Measurements from ENCODE around the gene SLC7A8. TPM values are rescaled to one million over a fixed set of nuclear protein-coding genes. Genes with fewer than 3 reads are reported as not detected.

SLC7A8 gene
- polyA plus RNA-seq, 1 donor = 5.6 TPM

GRCh38 chr14:23129759-23130316 lies 53.6 kb downstream of the SLC7A8 start:
- no peak for DNase-seq

DNA sequence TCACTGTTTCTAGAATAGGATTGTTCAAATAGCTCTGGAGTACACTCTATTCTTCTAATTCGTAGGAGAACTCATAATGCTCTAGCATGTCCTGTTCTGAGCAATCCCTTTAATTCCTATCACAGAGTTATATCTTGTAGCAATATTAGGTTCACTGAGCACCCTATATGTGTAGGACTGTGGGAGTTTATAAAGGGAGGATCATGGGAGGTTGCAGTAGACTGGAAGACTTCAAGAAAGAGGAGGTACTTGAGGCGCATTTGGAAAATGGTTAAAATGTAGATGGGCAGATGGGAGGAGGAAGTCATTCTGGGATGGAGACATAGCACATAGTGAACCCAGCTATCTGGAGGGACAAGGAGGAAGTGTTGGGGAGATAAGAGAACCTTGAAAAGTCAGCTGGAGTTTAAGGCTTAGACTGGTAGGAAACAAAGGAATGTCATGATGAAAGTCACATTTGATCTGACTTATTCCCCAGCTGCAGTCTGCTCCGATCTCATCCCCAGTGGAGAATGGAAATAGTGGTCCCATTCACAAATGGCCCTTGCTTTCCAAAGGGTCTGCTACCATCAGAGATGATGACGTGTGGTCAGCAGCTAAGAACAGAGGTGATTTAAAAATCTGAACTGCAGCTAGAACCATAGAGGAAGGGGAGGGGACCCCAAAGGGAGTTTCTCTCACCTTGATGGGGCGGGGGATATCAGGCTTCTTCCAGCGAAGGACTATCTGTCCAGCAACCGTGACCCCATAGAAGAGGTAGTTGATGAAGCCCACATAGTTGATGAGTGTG lies 54.3 kb downstream of the SLC7A8 start:
- no peak for DNase-seq

GRCh38 chr14:23127861-23128260 lies 55.6 kb downstream of the SLC7A8 start:
- no peak for DNase-seq

GRCh38 chr14:23126548-23127278 lies 56.7 kb downstream of the SLC7A8 start:
- DNase-seq = no peak

- no peak for DNase-seq
Measured at GRCh38 chr14:23125933-23126524, 57.4 kb downstream of the SLC7A8 start.

- DNase-seq = no peak
Measured at GRCh38 chr14:23125011-23125410, 58.4 kb downstream of the SLC7A8 start.

DNA sequence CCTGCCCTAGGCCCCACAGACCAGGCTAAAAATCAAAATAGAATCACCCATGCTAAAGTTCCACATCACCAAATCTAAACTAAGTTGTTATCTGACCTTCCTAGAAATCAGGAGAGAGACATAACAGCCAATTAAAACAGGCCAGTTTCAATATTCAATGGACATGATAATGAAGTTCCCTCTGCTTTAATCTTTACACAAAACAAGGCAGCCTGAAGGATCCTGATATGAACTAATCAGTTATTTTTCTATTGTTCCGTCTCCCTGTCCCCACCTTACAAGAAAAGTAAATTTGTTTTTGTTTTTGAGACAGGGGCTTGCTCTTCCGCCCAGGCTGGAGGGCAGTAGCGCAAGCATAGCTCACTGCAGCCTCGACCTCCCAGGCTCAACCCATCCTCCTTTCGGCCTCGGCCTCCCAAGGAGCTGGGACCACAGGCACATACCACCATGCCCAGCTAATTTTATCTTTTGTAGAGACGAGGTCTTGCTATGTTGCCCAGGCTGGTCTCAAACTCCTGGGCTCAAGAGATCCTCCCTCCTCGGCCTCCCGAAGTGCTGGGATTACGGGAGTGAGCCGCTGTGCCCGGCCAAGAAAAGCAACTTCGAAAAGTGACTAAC lies 59.0 kb downstream of the SLC7A8 start:
- no peak for DNase-seq

DNA sequence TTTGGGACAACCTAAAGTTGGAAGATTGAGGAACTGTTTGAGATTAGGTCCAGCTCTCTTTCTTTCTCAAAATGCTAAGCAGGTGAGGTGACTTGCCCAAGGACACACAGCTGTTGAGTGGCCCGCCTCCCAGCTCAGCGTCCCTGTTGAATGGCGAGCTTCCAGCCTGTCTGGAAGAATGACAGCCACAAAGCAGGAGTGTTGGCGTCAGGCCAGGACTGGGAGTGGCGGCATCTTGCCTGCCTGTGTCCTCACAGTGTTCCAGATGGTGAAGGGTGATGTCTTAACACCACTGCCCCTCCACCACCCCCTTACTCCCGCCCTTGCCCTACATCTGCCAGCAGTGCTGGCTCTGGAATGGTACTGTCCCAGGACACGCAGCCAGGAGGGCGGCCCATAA lies 60.0 kb downstream of the SLC7A8 start:
- no peak for DNase-seq

GRCh38 chr14:23122086-23122485 lies 61.4 kb downstream of the SLC7A8 start:
- DNase-seq = no peak

- DNase-seq = peak; percentile 26
Measured at GRCh38 chr14:23121361-23121771, 62.1 kb downstream of the SLC7A8 start.

DNA sequence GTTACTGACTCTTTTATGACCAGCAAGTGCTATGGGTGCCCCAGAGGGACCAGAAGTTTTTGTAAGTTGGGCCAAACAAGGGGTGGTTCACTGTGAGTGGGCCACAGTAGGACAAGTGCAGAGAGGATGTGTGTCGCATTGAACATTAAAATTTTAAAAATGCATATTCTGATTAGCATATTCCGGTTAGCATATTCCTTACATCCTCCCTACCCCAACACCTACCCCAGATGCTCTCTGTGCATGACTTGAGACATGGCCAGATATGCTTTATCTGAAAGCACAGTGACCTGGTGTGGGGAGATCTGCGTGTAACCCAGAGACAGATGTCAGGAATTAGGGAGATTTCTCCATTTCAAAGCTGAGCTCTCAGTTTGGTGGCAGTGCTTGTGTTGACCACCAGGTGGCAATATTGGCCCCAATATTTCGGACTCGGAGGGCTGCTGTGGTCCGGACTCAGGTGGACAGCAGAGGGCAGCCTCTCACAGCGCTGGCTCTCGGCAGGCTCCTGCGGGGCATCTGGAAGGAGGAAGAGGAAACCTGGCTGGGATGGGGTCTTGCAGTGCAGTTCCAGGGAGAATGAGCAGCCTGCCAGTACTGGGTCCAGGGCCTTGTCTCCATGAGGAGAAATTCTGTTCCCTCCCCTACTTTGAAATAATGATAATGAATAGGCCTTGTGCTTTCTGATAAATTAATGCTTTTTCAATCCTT lies 62.8 kb downstream of the SLC7A8 start:
- DNase-seq = peak; percentile 89

DNA sequence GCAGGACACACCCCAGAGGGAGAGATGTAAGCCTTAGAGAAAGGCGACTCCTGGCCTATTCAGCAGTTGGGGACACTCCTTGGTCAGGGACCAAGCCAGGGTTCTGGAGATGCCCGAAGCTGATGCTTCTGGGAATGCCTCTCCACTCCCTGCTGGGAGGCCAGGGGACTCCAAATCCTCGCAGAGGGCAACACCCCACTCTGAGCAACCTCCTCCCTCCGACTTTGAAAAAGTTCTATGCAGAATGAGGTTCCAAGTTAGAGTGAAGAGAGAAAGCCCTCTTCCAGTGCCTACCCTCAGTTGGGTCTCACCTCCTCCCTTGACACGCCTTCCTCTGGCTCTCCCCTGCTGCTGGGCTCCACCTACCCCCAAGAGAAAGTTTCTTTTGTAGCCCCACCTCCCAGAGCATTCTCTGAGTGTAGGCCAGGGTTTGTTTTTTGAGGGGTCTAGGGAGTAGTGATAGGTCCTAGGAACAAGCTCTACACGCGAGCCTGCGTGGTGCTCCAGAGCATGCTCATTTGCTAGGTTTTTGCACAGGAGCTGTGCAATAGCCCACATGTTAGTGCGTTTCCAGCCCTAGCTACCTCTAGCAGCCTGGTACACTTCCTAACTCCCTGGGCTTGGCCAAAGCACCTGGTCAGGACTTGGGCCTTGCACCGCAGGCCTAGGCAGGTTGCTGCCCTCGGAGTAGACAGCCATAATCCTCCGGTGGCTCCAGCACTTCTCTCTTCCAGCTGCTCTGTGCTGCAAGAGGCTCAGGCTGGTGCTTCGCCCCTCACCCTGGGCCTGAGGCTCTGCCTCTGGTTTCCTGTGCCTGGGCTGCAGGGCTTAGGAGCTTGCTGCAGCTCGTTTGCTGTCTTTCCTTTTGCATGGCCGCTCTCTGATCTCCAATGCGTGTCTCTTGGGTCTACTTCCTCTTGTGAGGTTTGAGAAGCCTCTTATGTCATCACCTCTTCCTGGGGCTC lies 63.8 kb downstream of the SLC7A8 start:
- no peak for DNase-seq

GRCh38 chr14:23118506-23119362 lies 64.7 kb downstream of the SLC7A8 start, which contains the start of gene CEBPE:
Gene CEBPE, minus strand, starts transcription at chr14:23119255. Its CDS starts 164 bp downstream, at chr14:23119091.
- no peak for DNase-seq

GRCh38 chr14:23117371-23118020 lies 66.0 kb downstream of the SLC7A8 start:
- DNase-seq = no peak

GRCh38 chr14:23115918-23116317 lies 67.5 kb downstream of the SLC7A8 start:
- DNase-seq = no peak

GRCh38 chr14:23115039-23115731 lies 68.3 kb downstream of the SLC7A8 start:
- no peak for DNase-seq

DNA sequence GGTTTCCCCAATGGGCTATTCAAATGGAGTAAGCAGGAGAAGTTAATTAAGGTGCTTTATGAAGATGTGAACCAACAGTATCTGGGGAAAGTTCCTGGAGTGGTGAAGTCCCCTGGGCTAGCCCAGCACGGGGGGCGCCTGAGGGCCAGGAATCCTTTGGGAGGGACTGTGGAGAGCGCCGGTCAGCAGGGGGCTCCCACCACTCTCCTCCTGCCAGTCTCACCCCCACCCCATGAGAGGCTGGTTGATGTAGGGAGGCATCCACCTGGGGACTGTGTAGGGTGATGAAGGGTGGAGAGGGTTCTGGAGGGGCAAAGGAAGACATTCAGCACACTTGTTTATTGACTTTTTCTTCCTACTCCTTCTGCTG lies 68.8 kb downstream of the SLC7A8 start:
- no peak for DNase-seq

GRCh38 chr14:23114120-23114458 lies 69.4 kb downstream of the SLC7A8 start:
- no peak for DNase-seq

Measured in hindlimb muscle (tissue), 1 donor.